RCC 7860 (cell line): ENCODE measurements around the gene TFPI.
"Not testable (repeated sequence)": the region's sequence is repeated elsewhere in the genome, so short reads cannot be mapped to it uniquely, and the experiment has no call there.

Experiments used
- DNase-seq: peaks from one replicate; pipeline ENCODE4 v3.0.0-alpha.2; 2015; ENCODE audit warnings: low spot score
- FAIRE-seq: peaks from 2 replicates; lab custom pipeline; 2012; peaks lifted over from hg19 to GRCh38; lab: Jason Lieb, UNC

Gene TFPI

GRCh38 chr2:187554704-187555082 lies 458 bp upstream of the TFPI start:
- DNase-seq: no peak
- FAIRE-seq: no peak

- DNase-seq (peak; percentile 70), FAIRE-seq (peak; percentile 93)
Measured at GRCh38 chr2:187552828-187553681, 1.2 kb downstream of the TFPI start.

GRCh38 chr2:187552381-187552780 lies 1.9 kb downstream of the TFPI start:
- DNase-seq (peak; percentile 2), FAIRE-seq (no peak)

GRCh38 chr2:187550857-187551256 lies 3.4 kb downstream of the TFPI start:
- FAIRE-seq: no peak
- DNase-seq: peak; percentile 2

GRCh38 chr2:187549951-187550555 lies 4.2 kb downstream of the TFPI start:
- FAIRE-seq: no peak
- peak; percentile 2 for DNase-seq

GRCh38 chr2:187549193-187549592 lies 5.0 kb downstream of the TFPI start:
- FAIRE-seq (no peak), DNase-seq (no peak)

- no peak for FAIRE-seq
Measured at GRCh38 chr2:187548656-187549055, 5.6 kb downstream of the TFPI start.

GRCh38 chr2:187547353-187547979 lies 6.8 kb downstream of the TFPI start:
- peak; percentile 99 for FAIRE-seq
- peak; percentile 94 for DNase-seq

More at GRCh38 chr2:187548656-187549055, 5.6 kb downstream of the TFPI start:
- no peak for DNase-seq

GRCh38 chr2:187546762-187547333 lies 7.4 kb downstream of the TFPI start:
- DNase-seq (peak; percentile 49), FAIRE-seq (no peak)

- DNase-seq (peak; percentile 41), FAIRE-seq (peak; percentile 94)
Measured at GRCh38 chr2:187545238-187545751, 8.9 kb downstream of the TFPI start.

GRCh38 chr2:187544371-187545080 lies 9.7 kb downstream of the TFPI start:
- FAIRE-seq (no peak), DNase-seq (peak; percentile 64)

GRCh38 chr2:187543488-187543887 lies 10.7 kb downstream of the TFPI start:
- FAIRE-seq: peak; percentile 68
- DNase-seq: peak; percentile 3

- FAIRE-seq (no peak), DNase-seq (no peak)
Measured at GRCh38 chr2:187542123-187542522, 12.1 kb downstream of the TFPI start.

GRCh38 chr2:187541086-187542085 lies 12.8 kb downstream of the TFPI start:
- DNase-seq (peak; percentile 74), FAIRE-seq (peak; percentile 87)

GRCh38 chr2:187538222-187538621 lies 16.0 kb downstream of the TFPI start:
- not testable (repeated sequence) for DNase-seq, FAIRE-seq

- DNase-seq, FAIRE-seq: not testable (repeated sequence)
Measured at GRCh38 chr2:187535381-187535780, 18.9 kb downstream of the TFPI start.

GRCh38 chr2:187532333-187533120 lies 21.7 kb downstream of the TFPI start:
- FAIRE-seq (no peak), DNase-seq (no peak)

GRCh38 chr2:187529977-187530721 lies 24.1 kb downstream of the TFPI start:
- no peak for FAIRE-seq
- DNase-seq: no peak
